CD4-positive, alpha-beta T cell treated with Interleukin-4 for 1 hour (primary cell): ENCODE measurements around the gene TRIOBP.
"Not testable (repeated sequence)": the region's sequence is repeated elsewhere in the genome, so short reads cannot be mapped to it uniquely, and the experiment has no call there.

Source experiments
- DNase-seq, 2 donors: peaks; one replicate each; pipeline ENCODE4 v3.0.0-alpha.2; 2020 to 2022

TRIOBP gene

GRCh38 chr22:37696657-37697537 is at the start of gene TRIOBP:
TSS of gene TRIOBP (plus strand) at chr22:37697048. CDS start at chr22:37701366, 4,318 bp downstream.
- peak; percentile 87 to 89 for DNase-seq

- DNase-seq = no peak
Observed at GRCh38 chr22:37647317-37647716, 49.5 kb upstream of the TRIOBP start.

DNA sequence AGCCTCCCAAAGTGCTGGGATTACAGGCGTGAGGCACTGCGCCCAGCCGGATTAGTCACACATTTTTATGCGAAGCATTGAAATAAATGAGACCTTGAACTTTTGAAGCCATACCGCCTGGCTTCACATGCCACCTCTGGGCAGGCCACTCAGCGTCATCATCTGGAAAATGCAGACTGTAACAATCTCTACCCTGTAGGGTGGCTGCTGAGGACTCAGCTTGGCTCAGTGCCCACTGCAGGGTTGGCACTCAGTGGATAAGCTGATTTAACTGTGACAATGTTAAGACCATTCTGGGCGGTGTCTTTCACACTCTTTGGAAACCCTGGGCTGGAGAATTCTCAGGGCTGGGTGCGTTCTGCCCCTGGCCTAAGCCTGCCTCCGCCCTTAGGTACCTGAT is 48.9 kb upstream of the TRIOBP start:
- DNase-seq = no peak

- no peak for DNase-seq
Observed at GRCh38 chr22:37650463-37651136, 46.2 kb upstream of the TRIOBP start.

DNA sequence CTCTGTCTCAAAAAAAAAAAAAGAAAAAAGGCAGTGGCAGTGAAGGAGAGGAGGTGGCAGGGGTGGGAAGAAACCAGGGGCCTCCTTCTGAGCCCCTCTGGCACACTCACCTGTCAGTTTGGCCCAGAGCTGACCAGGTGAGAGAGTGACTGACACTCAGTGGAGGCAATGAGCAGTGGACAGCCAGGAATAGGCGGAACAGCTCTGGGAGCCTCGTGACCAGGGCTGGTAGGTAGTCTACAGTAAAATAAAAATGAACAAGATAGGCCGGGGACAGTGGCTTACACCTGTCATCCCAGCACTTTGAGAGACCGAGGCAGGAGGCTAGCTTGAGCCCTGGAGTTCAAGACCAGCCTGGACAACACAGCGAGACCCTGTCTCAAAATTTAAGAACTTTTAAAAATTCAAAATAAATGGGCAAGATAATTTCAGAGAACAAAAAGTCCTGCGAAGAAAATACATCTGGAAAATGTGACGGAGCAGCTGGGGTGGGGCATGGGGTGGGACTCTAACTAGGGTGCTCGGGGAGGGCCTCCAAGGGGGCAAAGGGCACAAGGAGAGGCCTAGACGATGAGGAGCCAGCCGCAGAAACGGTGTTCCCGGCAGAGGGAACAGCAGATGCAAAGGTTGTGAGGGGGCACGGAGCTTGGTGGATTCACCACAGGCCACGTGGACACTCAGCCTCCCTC is 42.1 kb upstream of the TRIOBP start:
- no peak for DNase-seq

- no peak for DNase-seq
Observed at GRCh38 chr22:37655252-37655563, 41.6 kb upstream of the TRIOBP start.

- DNase-seq = not testable (repeated sequence)
Observed at GRCh38 chr22:37656583-37656982, 40.3 kb upstream of the TRIOBP start.

GRCh38 chr22:37657590-37658132 is 39.2 kb upstream of the TRIOBP start:
- DNase-seq = no peak

DNA sequence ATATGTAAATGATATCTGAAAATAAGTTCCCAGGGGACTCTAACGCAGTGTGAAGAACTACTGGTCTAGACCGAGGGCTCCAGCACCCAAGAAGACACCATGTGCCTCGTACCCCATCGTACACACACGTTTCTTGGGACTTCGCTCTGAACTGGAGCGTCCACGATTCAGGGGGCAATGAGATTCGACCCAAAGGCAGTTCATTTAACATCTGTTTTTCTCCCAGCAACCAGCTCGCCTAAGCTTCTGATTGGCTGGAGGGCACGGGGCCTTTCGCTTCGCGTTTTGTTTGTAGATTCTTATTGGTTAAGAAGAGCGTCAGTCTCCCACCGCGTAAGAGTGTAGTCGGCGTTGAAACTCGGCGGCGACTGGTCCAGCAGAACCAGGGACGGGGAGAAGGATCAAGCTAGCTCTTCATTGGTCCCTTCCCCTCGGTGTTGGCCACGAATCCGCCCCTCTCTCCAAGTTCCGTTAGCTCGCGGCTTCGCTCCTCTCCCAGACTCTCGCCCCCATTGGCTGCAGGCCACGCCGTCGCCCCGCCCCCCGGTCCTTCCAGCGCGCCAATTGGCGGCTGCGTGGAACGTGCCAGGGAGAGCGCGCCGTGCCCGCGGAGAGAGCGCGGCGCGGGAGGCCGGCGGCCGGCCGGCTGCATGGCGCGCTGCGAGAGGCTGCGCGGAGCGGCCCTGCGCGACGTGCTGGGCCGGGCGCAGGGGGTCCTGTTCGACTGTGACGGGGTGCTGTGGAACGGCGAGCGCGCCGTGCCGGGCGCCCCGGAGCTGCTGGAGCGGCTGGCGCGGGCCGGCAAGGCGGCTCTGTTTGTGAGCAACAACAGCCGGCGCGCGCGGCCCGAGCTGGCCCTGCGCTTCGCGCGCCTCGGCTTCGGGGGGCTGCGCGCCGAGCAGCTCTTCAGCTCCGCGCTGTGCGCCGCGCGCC is 38.4 kb upstream of the TRIOBP start, which contains the start of gene PDXP:
Gene PDXP, plus strand, starts transcription at position 591 of the 933 bp plus-strand sequence. Its CDS starts 60 bp downstream, at position 651.
- peak; percentile 99 for DNase-seq

- peak in 1 of 2 donors; percentile 29 for DNase-seq
Observed at GRCh38 chr22:37659066-37659896, 37.6 kb upstream of the TRIOBP start.

DNA sequence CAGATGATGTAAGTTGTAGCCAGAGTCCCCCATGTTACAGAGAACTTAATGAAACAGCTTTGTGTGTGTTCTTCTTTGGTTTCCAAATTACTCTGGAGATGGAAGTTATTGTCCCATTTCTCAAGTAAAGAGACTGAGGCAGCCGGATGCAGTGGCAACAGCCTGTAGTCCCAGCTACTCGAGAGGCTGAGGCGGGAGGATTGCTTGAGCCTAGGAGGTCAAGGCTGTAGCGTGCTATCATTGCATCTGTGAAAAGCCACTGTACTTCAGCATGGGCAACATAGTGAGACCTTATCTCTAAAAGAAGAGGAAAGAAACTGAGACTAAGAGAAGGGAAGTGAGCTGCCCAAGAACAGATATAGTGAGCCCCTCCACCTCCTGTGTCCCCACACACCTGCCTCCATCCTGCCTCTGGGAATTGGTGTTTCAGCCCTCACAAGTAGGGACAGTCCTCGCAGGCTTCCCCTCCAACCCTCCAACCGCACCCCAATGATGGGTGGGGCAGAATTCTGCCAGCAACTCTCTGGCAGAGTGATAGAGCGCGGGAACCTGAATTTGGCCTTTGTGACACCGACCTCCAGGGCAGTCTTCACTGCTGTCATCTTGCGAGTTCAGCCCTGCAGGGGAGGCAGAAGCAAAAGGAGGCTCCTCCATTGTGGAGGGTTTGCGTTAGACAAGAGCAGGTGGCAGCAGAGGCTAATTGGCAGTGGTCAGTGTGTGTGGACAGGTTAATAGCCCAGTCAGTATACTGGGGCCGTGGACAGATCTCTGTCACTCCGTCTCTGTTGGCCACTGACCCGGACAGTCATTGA is 36.7 kb upstream of the TRIOBP start:
- no peak for DNase-seq

DNA sequence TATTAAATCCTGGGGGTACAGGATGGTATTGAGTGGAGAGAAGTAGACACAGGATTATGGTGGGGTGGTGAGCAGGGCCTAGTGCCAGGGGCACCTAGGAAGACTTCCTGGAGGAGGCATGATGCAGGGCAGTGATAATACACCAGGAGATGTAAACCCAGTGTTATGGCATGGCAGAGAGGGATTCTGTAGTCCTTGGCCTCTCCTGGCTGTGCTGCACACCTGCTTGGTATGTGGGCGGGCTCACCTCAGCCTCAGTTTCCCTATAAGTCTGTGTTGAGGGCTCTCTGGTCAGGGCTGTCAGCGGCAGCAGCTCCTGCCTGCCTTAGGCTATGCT is 36.2 kb upstream of the TRIOBP start:
- DNase-seq = no peak

DNA sequence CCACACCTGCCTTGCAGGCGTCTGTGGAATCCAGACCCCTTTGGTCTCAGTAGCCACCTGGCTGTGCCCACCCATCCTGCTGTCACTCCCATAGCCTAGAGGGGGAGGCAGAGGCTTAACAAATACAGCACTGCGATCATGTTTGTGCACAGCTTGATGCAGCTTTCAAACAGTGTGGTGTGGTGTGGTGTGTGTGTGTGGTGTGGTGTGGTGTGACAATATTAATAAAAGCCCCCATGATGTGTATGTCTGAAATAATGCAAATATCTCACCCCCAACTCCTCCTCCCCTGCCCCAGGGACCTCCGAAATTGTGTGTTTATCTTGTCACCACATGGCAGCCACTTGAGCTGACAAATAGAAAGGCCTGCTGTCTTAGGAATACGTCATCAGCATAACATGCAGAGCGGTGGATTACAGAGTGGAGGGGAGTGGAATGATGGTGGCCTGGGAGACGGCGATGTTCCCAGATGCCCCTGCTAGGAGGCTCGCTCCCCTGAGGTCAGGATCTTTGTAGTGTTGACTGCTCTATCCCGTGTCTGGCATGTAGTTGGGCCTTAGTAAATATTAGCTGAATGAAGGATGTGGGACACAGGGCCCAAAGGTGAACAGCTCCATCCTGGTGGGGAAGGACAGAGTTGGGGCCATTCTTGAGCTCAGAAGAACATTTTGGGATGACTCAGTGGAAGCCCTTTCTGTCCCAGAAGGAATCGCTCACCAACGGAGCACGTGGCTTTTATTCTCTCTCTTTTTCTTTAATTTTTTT is 35.5 kb upstream of the TRIOBP start:
- peak; percentile 45 to 52 for DNase-seq

DNA sequence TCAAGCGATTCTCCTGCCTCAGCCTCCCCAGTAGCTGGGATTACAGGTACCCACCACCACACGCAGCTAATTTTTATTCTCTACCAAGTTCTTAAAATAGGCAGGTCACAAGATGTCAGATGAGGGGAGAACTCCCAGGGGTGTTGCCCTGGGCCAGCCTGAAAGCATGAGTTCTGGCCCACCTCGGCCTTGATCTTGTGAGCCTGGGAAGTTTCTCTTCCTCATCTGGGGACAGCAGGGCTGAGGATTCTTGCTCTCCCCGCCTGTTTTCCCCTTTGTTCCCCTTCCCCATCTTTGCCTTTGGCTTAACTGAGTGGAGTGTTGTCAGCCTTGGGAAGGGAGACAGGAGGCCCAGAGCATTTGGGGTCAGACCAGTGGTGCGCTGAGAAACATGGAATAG is 34.8 kb upstream of the TRIOBP start:
- DNase-seq = no peak

DNA sequence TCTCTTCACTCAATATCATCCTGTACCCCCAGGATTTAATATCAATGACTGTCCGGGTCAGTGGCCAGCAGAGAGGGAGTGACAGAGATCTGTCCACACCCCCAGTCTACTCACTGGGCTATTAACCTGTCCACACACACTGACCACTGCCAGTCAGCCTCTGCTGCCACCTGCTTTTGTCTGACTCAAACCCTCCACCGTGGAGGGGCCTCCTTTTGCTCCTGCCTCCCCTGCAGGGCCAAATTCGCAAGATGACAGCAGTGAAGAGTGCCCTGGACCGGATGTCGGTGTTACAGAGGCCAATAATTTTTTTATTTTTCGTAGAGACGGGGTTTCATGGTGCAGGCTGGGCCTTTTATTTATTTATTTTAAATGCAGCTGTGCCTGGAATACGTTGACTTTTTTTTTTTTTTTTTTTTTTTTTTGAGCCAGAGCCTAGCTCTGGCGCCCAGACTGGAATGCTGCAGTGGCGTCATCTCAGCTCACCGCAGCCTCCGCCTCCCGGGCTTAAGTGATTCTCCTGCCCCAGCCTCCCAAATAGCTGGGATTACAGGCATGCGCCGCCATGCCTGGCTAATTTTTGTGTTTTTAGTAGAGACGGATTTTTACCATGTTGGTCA is 33.2 kb upstream of the TRIOBP start:
- DNase-seq = no peak

GRCh38 chr22:37664249-37665101 is 32.4 kb upstream of the TRIOBP start:
- DNase-seq = no peak

DNA sequence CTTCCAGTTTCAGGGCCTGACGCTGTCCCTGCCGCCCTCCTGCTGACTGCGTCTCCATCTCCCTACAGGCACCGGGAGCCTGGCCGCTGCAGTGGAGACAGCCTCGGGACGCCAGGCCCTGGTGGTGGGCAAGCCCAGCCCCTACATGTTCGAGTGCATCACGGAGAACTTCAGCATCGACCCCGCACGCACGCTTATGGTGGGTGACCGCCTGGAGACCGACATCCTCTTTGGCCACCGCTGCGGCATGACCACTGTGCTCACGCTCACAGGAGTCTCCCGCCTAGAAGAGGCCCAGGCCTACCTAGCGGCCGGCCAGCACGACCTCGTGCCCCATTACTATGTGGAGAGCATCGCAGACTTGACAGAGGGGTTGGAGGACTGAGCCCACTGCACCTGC is 31.4 kb upstream of the TRIOBP start:
- no peak for DNase-seq

DNA sequence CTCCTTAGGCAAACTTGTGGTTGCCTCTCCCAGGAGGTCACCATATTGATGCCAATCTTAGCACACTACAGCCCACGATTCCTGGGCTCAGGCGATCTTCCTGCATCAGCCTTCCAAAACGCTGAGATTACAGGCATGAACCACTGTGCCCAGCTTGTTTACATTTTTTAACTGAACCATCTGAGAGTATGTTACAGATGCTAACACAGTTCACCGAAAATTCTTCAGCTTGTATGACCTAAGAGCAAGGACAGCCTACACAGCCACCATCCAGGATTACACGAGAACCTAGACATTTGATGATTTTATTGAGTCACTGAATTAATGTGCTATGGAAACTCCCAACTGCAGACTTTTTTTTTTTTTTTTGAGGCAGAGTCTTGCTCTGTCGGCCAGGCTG is 27.3 kb upstream of the TRIOBP start:
- DNase-seq = no peak
